HEK293T (cell line): Measurements from ENCODE around the gene IL1B.

Experiments used
- CTCF ChIA-PET: fragments of 350-600 bp; formaldehyde crosslinking; extraction: SDS; loops from one replicate; lab custom pipeline; 2021; ENCODE audit warnings: antibody characterized with exemption, inconsistent platforms; lab: Yijun Ruan, JAX
- POLR2A ChIA-PET: fragments of 350-600 bp; formaldehyde crosslinking; extraction: SDS; loops from one replicate; lab custom pipeline; 2020; ENCODE audit warnings: antibody characterized with exemption, inconsistent platforms; lab: Yijun Ruan, JAX
- DNase-seq: peaks from one replicate; pipeline ENCODE4 v3.0.0; 2012; ENCODE audit warnings: mixed read lengths; ENCODE audit errors: extremely low spot score
- ARNT ChIP-seq: fragments of 450-650 bp; IDR thresholded peaks from 2 replicates; pipeline ENCODE4 v1.6.1; 2017; ENCODE audit warnings: mild to moderate bottlenecking
- BHLHE40 ChIP-seq: fragments of 450-650 bp; IDR thresholded peaks from 2 replicates; pipeline ENCODE4 v1.6.1; 2016; ENCODE audit warnings: mild to moderate bottlenecking, moderate library complexity, borderline replicate concordance
- CTBP1 ChIP-seq: fragments of 450-650 bp; IDR thresholded peaks from 2 replicates; pipeline ENCODE4 v1.6.1; 2016; ENCODE audit warnings: borderline replicate concordance
- ELF4 ChIP-seq: fragments of 450-650 bp; IDR thresholded peaks from 2 replicates; pipeline ENCODE4 v1.6.1; 2017; ENCODE audit warnings: antibody characterized with exemption
- FOXA1 ChIP-seq: fragments of 450-650 bp; IDR thresholded peaks from 2 replicates; pipeline ENCODE4 v1.6.1; 2016; ENCODE audit warnings: mild to moderate bottlenecking
- FOXK2 ChIP-seq: fragments of 450-650 bp; IDR thresholded peaks from 2 replicates; pipeline ENCODE4 v1.6.1; 2016; ENCODE audit warnings: mild to moderate bottlenecking
- FOXM1 ChIP-seq: fragments of 450-650 bp; IDR thresholded peaks from 2 replicates; pipeline ENCODE4 v1.6.1; 2017; ENCODE audit warnings: mild to moderate bottlenecking, borderline replicate concordance
- HDGF ChIP-seq: fragments of 450-650 bp; IDR thresholded peaks from 2 replicates; pipeline ENCODE4 v1.6.1; 2017; ENCODE audit warnings: antibody characterized with exemption, borderline replicate concordance
- L3MBTL2 ChIP-seq: fragments of 450-650 bp; conservative IDR thresholded peaks from 2 replicates; pipeline ENCODE4 v1.6.1; 2016; ENCODE audit warnings: mild to moderate bottlenecking
- LEF1 ChIP-seq: fragments of 450-650 bp; IDR thresholded peaks from 2 replicates; pipeline ENCODE4 v1.6.1; 2017; ENCODE audit warnings: mild to moderate bottlenecking, borderline replicate concordance
- NFRKB ChIP-seq: fragments of 450-650 bp; IDR thresholded peaks from 2 replicates; pipeline ENCODE4 v1.6.1; 2016; ENCODE audit warnings: mild to moderate bottlenecking, moderate library complexity
- SP1 ChIP-seq: fragments of 450-650 bp; IDR thresholded peaks from 2 replicates; pipeline ENCODE4 v1.6.1; 2017
- SUZ12 ChIP-seq: fragments of 450-650 bp; IDR thresholded peaks from 2 replicates; pipeline ENCODE4 v1.6.1; 2016; ENCODE audit warnings: mild to moderate bottlenecking
- TARDBP ChIP-seq: fragments of 450-650 bp; IDR thresholded peaks from 2 replicates; pipeline ENCODE4 v1.6.1; 2016
- ZNF384 ChIP-seq: fragments of 450-650 bp; IDR thresholded peaks from 2 replicates; pipeline ENCODE4 v1.6.1; 2016
- TF ChIP-seq, protein P1 (sequence below): fragments of 450-650 bp; IDR thresholded peaks from 2 replicates; pipeline ENCODE4 v1.6.1; 2016

IL1B gene

DNA sequence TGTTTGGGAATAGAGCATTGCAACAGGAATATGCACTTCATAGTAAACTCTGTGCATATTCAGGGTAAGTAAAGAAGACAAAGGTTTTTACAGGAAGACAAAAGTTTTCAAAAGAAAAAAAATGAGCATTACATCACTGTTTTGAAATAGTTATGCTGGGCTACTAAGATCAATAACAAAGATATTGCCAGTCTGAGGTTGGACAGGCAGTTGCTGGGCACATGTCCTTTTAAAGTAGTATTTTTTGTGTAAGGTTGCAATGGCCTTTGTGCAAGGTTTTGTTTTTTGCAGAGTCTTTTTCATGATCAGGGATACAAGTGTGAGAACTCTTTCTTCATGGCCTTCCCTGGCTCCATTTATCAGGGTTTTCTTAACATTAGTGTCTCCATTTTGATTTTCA lies 16.2 kb downstream of the IL1B start:
- ChIA-PET CTCF (no interaction called here), POLR2A (no interaction called here)
- TF ChIP-seq ARNT (no peak), SP1 (no peak), FOXA1 (no peak), L3MBTL2 (no peak), NFRKB (no peak), FOXK2 (no peak), HDGF (no peak), FOXM1 (no peak), BHLHE40 (no peak), SUZ12 (no peak), CTBP1 (no peak), LEF1 (no peak), TARDBP (no peak), ZNF384 (no peak), ELF4 (no peak)
- TF ChIP-seq, protein P1, sequence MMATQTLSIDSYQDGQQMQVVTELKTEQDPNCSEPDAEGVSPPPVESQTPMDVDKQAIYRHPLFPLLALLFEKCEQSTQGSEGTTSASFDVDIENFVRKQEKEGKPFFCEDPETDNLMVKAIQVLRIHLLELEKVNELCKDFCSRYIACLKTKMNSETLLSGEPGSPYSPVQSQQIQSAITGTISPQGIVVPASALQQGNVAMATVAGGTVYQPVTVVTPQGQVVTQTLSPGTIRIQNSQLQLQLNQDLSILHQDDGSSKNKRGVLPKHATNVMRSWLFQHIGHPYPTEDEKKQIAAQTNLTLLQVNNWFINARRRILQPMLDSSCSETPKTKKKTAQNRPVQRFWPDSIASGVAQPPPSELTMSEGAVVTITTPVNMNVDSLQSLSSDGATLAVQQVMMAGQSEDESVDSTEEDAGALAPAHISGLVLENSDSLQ = no peak
- DNase-seq = no peak

DNA sequence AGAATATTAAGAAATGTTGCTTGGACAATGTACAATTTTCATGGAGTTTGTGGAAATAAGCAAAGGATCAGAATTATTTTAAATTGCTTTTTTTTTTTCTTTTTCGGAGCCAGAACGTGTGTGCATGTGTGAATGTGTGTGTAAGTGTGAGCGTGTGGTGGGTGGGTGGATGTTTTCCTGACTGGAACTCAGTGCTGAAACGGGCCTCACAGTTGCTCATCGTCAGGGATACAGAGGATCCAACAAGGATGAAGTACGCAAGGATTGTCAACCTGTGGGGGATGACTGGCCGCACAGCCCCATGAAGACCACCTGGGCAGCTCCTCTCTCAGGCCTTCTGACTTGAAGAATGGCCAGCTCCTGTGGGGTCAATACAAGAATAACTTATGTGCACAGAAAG lies 17.5 kb downstream of the IL1B start:
- ChIA-PET CTCF (interaction anchor here (0.8 kb wide), 2 partner anchors 17 to 123 kb away, joined by 3 read pairs; no protein-coding TSS in a partner anchor), POLR2A (no interaction called here)
- DNase-seq = no peak
- TF ChIP-seq HDGF = no peak
- TF ChIP-seq FOXM1 = no peak
- TF ChIP-seq NFRKB = no peak
- TF ChIP-seq ARNT = no peak
- no peak for TF ChIP-seq ZNF384
- no peak for TF ChIP-seq BHLHE40
- TF ChIP-seq FOXK2 = no peak
- no peak for TF ChIP-seq SP1
- TF ChIP-seq TARDBP = no peak
- no peak for TF ChIP-seq FOXA1
- TF ChIP-seq ELF4 = no peak
- TF ChIP-seq, protein P1 = no peak
- TF ChIP-seq SUZ12 = no peak
- no peak for TF ChIP-seq CTBP1

DNA sequence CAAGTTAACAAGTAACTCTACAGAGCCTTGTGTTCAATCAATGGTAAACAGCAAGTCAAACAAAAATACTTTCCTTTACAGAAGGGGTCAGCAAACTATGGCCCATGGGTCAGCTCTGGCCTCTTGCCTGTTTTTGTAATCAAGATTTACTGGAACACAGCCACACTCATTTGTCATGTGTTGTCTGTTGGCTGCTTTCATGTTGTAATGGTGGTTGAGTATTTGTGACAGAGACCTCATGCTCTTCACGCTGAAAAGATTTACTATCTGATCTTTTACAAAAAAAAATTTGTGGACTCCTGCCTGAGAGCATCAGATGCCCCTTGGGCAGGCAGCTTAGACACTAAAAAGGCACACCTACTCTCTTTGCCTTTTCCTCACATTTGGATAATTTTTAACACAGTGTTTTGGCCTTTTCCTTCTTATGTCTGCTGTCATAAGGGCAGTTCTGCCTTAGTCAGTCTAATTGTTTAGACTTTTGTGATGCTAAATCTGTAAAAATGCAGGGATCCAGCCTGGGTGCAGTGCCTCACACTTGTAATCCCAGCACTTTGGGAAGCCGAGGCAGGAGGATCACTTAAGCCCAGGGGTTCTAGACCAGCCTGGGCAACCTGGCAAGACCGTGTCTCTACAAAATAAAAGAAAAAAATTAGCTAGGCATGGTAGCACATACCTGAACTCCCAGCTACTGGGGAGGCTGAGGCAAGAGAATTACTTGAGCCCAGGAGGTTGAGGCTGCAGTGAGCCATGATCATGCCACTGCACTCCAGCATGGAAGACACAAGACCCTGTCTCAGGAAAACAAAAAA lies 18.3 kb downstream of the IL1B start:
- ChIA-PET POLR2A (no interaction called here), CTCF (no interaction called here)
- no peak for DNase-seq
- TF ChIP-seq CTBP1 = no peak
- TF ChIP-seq HDGF = no peak
- TF ChIP-seq BHLHE40 = no peak
- TF ChIP-seq TARDBP = no peak
- no peak for TF ChIP-seq ZNF384
- no peak for TF ChIP-seq FOXK2
- TF ChIP-seq FOXM1 = no peak
- no peak for TF ChIP-seq SUZ12
- TF ChIP-seq L3MBTL2 = no peak
- no peak for TF ChIP-seq ARNT
- TF ChIP-seq ELF4 = no peak
- no peak for TF ChIP-seq SP1
- TF ChIP-seq, protein P1 = no peak

DNA sequence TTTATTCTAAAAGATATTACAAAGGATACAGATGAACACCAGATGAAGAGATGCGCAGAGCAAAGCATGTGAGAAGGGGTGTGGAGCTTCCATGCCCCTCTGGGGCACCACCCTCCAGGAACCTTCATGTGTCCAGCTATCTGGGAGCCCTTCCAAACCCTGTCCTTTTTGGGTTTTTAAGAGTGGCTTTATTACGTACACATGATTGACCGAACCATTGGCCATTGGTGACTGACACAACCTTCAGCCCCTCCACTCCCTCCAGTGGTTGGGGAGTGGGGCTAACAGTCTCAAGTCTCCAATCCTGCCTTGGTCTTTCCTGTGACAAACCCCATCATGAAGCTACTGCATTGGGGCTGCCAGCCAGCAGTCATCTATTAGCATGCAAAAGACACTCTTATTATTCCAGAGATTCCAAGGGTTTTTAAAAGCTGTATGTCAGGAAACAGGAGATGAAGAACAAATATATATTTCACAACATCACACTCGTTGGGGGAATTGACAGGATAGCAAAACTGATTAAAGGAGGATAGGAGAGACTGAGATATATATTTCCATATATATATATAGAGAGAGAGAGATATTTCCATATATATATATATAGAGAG lies 19.4 kb downstream of the IL1B start:
- ChIA-PET CTCF (interaction anchor here (0.6 kb wide), 1 partner anchor 9 kb away, joined by 3 read pairs; no protein-coding TSS in a partner anchor), POLR2A (no interaction called here)
- DNase-seq = no peak
- no peak for TF ChIP-seq HDGF
- no peak for TF ChIP-seq FOXA1
- TF ChIP-seq, protein P1 = no peak
- no peak for TF ChIP-seq FOXM1
- no peak for TF ChIP-seq ARNT
- TF ChIP-seq L3MBTL2 = no peak
- TF ChIP-seq NFRKB = no peak
- TF ChIP-seq SP1 = no peak
- no peak for TF ChIP-seq CTBP1
- no peak for TF ChIP-seq TARDBP
- TF ChIP-seq LEF1 = no peak
- TF ChIP-seq BHLHE40 = no peak
- no peak for TF ChIP-seq SUZ12

DNA sequence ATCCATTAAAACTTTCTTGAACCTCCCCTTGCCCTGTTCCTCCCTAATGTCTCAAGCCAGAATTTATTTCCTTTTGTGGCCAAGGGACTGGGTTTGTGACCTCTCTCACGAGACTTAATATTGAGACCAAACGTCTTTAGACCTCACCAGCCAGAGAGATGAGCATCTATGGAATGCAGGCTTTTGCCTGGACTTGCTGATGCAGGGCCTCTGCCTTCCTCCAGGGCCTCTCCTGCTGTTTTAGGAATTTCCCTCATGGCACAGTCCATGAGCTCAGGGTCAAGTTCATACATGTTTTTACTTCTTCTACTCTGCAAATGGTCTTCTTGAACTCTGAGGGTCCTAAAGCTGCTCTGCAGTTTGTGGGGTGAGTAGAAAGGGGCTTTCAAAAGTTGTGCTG lies 22.3 kb downstream of the IL1B start:
- ChIA-PET CTCF (no interaction called here), POLR2A (no interaction called here)
- no peak for DNase-seq
- no peak for TF ChIP-seq HDGF
- no peak for TF ChIP-seq NFRKB
- TF ChIP-seq ARNT = no peak
- no peak for TF ChIP-seq FOXA1
- TF ChIP-seq TARDBP = no peak
- no peak for TF ChIP-seq ELF4
- no peak for TF ChIP-seq SP1
